Activated CD4-positive, alpha-beta memory T cell treated with anti-CD3 and anti-CD28 coated beads, Interleukin-2, amount 10 ng/mL, durations not matched to agents 7 days and 5 days (primary cell): ENCODE measurements around the gene FSTL4. TPM values are rescaled to one million over a fixed set of nuclear protein-coding genes. Genes with fewer than 3 reads are reported as not detected.
A peak's percentile ranks its signal among the peaks of the same experiment; 100 is the strongest.
"Not testable (repeated sequence)": the region's sequence is repeated elsewhere in the genome, so short reads cannot be mapped to it uniquely, and the experiment has no call there.

Source experiments
- CTCF ChIA-PET: fragments of 350-600 bp; sonication (Branson Sonifier 250); formaldehyde crosslinking; loops from one replicate; lab custom pipeline; 2021; ENCODE audit warnings: antibody characterized with exemption, inconsistent platforms; lab: Charles Lee
- POLR2A ChIA-PET: fragments of 350-600 bp; sonication (Branson Sonifier 250); formaldehyde crosslinking; loops from one replicate; lab custom pipeline; 2021; ENCODE audit warnings: antibody characterized with exemption; lab: Charles Lee
- DNase-seq: peaks from one replicate; pipeline ENCODE4 v3.0.0-alpha.2; 2020
- H3K27ac Mint-ChIP-seq: one replicate; pipeline ENCODE4 v1.8.0; 2021; ENCODE audit warnings: mild to moderate bottlenecking, mixed read lengths
- H3K27me3 Mint-ChIP-seq: one replicate; pipeline ENCODE4 v1.8.0; 2021; ENCODE audit warnings: mixed read lengths
- H3K36me3 Mint-ChIP-seq: one replicate; pipeline ENCODE4 v1.8.0; 2021; ENCODE audit warnings: low read depth, mixed read lengths
- H3K4me1 Mint-ChIP-seq: one replicate; pipeline ENCODE4 v1.8.0; 2021; ENCODE audit warnings: mixed read lengths
- H3K4me3 Mint-ChIP-seq: one replicate; pipeline ENCODE4 v1.8.0; 2021; ENCODE audit warnings: mild to moderate bottlenecking, mixed read lengths
- H3K9me3 Mint-ChIP-seq: one replicate; pipeline ENCODE4 v1.8.0; 2021; ENCODE audit warnings: mixed read lengths
- total RNA-seq, 2 experiments: library from RNA; stranded (reverse); gene quantifications; one replicate each; pipeline ENCODE4 v1.2.3, GENCODE V29; 2021

Gene FSTL4
- total RNA-seq, 2 experiments from 2014 or later: not detected

DNA sequence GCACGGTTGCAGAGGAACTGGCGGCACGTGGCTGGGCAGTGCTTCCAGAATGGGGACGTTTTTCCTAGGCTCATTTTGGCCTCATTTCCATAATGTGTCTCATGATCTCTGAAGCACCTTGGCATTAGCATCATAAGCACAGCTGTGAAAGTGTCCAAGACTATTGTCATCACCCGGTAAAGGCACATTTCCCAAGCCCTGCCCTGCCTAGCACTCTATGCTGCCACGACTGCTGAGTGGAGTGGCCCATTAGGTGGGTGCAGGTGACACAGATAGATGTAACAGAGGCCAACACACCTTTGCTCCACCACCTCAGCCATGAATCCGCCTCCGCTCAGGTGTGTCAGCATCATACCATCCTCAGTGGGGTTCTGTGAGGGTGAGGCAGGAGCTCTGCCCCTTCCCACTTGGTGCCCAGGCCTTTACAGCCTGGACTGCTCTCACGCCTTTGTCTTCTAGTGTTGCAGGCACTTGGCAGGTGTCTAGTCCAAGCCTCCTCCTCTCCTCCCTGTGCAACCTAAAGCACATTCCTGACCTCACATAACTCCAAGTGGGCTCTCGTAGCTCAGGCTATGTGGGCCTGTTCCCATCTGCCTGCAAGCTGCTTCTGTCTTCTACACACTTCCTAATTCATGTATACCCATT, 213.0 kb downstream of the FSTL4 start:
- ChIA-PET POLR2A (no interaction called here), CTCF (interaction anchor here (1.3 kb wide), 1 partner anchor 24 kb away, joined by 3 read pairs; no protein-coding TSS in a partner anchor)
- DNase-seq: no peak
- no peaks in the 10 kb centered on the region for H3K27me3 Mint-ChIP-seq
- H3K9me3 Mint-ChIP-seq: no peaks in the 10 kb centered on the region
- H3K4me1 Mint-ChIP-seq: peaks cover 10% of the 10 kb centered on the region
- H3K27ac Mint-ChIP-seq: no peak overlapping the region
- no peak overlapping the region for H3K4me3 Mint-ChIP-seq
- H3K36me3 Mint-ChIP-seq: no peaks in the 10 kb centered on the region

GRCh38 chr5:133398646-133399101, 213.7 kb downstream of the FSTL4 start:
- DNase-seq: no peak
- Mint-ChIP-seq H3K4me1 (peaks cover 10% of the 10 kb centered on the region), H3K9me3 (no peaks in the 10 kb centered on the region), H3K27me3 (no peaks in the 10 kb centered on the region), H3K36me3 (no peaks in the 10 kb centered on the region), H3K4me3 (no peak overlapping the region), H3K27ac (no peak overlapping the region)
- CTCF ChIA-PET: no interaction called here
- POLR2A ChIA-PET: no interaction called here

DNA sequence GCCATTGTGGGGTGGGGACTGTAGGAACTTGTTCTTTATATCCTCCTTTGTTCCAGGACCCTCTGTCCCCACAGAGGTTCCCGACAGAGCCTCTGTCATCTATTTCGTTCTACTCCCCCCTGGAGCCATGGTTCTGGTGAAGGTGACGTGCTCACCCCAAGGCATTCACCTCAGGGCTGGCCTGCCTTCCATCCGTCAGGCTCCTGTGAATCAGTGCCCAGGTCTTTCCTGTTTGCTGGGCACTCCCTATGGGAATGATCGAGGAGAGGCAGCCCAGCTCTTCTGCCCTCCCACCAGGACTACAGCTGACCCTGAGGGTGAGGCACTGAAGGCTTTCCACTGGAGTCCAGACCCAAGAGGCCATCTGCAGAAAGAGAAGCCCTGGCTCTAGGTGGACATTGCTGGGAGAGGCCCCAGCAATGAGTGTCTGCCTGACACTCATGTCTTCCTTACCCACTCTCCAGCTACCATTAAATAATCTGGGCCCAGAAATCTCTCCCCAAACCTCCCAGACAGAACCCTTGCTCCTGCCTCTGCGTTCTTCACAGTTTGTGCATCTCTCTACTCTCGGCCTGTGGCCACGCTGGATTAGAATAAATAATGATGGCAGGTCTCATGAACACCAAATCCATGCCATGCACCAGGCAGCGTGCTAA, 214.2 kb downstream of the FSTL4 start:
- CTCF ChIA-PET: no interaction called here
- Mint-ChIP-seq H3K9me3 (no peaks in the 10 kb centered on the region), H3K36me3 (no peaks in the 10 kb centered on the region), H3K27me3 (no peaks in the 10 kb centered on the region), H3K4me1 (peaks cover 10% of the 10 kb centered on the region), H3K27ac (no peak overlapping the region), H3K4me3 (no peak overlapping the region)
- DNase-seq: no peak
- POLR2A ChIA-PET: no interaction called here

DNA sequence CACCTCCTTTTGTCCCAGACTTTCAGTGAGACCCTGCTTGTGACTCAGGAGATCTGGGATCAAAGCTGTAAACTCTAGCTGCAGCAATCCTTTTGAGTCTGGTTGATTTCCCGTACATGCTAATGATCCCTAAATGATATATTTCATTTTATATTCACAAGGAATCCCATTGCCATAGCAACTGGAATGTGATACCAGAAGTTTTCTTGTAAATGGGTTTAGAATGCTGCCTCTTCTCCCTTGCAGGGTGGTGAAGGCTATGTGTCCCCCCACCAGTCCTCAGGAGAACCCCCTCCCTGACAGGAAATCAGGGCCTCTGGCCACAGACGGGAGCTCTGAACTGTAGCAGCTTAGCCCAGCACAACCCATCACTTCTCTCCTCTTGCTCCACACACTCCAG, 215.0 kb downstream of the FSTL4 start:
- CTCF ChIA-PET: interaction anchor here (0.6 kb wide), 1 partner anchor 84 kb away, joined by 3 read pairs; no protein-coding TSS in a partner anchor
- peaks cover 10% of the 10 kb centered on the region for H3K4me1 Mint-ChIP-seq
- DNase-seq: no peak
- no peak overlapping the region for H3K4me3 Mint-ChIP-seq
- H3K36me3 Mint-ChIP-seq: no peaks in the 10 kb centered on the region
- H3K27ac Mint-ChIP-seq: no peak overlapping the region
- no peaks in the 10 kb centered on the region for H3K27me3 Mint-ChIP-seq
- H3K9me3 Mint-ChIP-seq: no peaks in the 10 kb centered on the region
- POLR2A ChIA-PET: no interaction called here

GRCh38 chr5:133396814-133397213, 215.5 kb downstream of the FSTL4 start:
- CTCF ChIA-PET: interaction anchor here (0.6 kb wide), 1 partner anchor 434 kb away, joined by 3 read pairs; no protein-coding TSS in a partner anchor
- Mint-ChIP-seq H3K27ac (no peak overlapping the region), H3K27me3 (peaks cover 3% of the 10 kb centered on the region), H3K4me3 (no peak overlapping the region), H3K36me3 (no peaks in the 10 kb centered on the region), H3K9me3 (no peaks in the 10 kb centered on the region), H3K4me1 (peaks cover 10% of the 10 kb centered on the region)
- POLR2A ChIA-PET: no interaction called here
- no peak for DNase-seq

DNA sequence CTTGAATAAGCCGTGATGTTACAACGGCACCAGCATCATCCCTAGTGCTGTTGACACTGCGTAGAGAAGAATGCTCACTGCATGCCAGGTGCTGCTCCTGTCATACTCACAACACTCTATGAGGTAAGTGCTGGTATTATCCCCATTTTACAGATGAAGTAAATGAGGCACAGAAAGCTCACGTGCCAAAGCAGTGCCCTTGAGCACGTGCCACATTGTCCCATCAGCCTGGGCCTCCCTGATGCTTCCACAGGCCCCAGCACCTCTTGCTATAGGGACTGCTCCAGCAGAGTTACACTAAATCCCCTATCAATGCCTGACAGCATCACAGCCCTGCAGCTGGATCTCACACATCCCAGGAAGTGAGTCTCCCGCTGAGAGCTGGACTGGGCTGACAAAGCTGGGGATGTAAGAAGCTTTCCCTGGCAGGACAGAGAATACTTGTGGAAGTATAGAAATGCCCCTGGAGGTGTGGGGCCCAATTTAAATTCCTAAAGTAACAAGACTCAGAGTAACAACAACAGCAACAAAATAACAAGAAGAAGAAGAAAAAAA, 216.1 kb downstream of the FSTL4 start:
- peaks cover 3% of the 10 kb centered on the region for H3K27me3 Mint-ChIP-seq
- H3K36me3 Mint-ChIP-seq: no peaks in the 10 kb centered on the region
- ChIA-PET CTCF (interaction anchor here (0.6 kb wide), 1 partner anchor 433 kb away, joined by 3 read pairs; no protein-coding TSS in a partner anchor), POLR2A (no interaction called here)
- H3K4me3 Mint-ChIP-seq: no peak overlapping the region
- no peaks in the 10 kb centered on the region for H3K9me3 Mint-ChIP-seq
- H3K4me1 Mint-ChIP-seq: peaks cover 10% of the 10 kb centered on the region
- H3K27ac Mint-ChIP-seq: no peak overlapping the region
- no peak for DNase-seq

- POLR2A ChIA-PET, H3K27ac Mint-ChIP-seq, H3K36me3 Mint-ChIP-seq, CTCF ChIA-PET, H3K4me1 Mint-ChIP-seq, H3K9me3 Mint-ChIP-seq, H3K27me3 Mint-ChIP-seq, DNase-seq, H3K4me3 Mint-ChIP-seq: not testable (repeated sequence)
Measured at GRCh38 chr5:133395207-133395606, 217.1 kb downstream of the FSTL4 start.

- H3K4me3 Mint-ChIP-seq, CTCF ChIA-PET, H3K9me3 Mint-ChIP-seq, H3K27ac Mint-ChIP-seq, DNase-seq, H3K4me1 Mint-ChIP-seq, H3K27me3 Mint-ChIP-seq, H3K36me3 Mint-ChIP-seq, POLR2A ChIA-PET: not testable (repeated sequence)
Measured at GRCh38 chr5:133394477-133394817, 217.9 kb downstream of the FSTL4 start.

GRCh38 chr5:133393776-133394476, 218.4 kb downstream of the FSTL4 start:
- no peak overlapping the region for H3K27ac Mint-ChIP-seq
- no peak for DNase-seq
- H3K9me3 Mint-ChIP-seq: no peaks in the 10 kb centered on the region
- ChIA-PET CTCF (no interaction called here), POLR2A (no interaction called here)
- peaks cover 11% of the 10 kb centered on the region for H3K27me3 Mint-ChIP-seq
- H3K36me3 Mint-ChIP-seq: no peaks in the 10 kb centered on the region
- H3K4me1 Mint-ChIP-seq: peaks cover 6% of the 10 kb centered on the region
- no peak overlapping the region for H3K4me3 Mint-ChIP-seq

DNA sequence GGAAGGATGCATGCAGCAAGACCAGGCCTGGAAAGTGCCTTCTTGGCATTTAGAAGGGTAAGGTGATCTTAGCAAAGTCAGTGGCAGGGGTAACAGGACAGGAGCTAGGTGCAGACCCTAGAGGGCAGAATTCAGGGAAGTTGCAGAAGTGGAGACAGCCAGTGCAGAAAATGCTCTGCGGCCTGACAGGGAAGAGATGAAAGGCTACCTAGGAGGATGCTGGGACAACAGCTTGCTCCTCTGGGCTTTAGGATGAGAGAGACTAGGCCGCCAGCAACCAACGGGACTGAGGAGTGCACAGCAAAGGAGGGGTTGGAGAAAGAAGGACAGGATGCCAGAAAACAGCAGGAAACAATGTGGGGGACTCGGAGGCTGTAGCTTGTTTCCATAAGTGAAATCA, 219.9 kb downstream of the FSTL4 start:
- no peaks in the 10 kb centered on the region for H3K36me3 Mint-ChIP-seq

GRCh38 chr5:133391354-133392136, 220.8 kb downstream of the FSTL4 start:
- no peaks in the 10 kb centered on the region for H3K4me1 Mint-ChIP-seq
- ChIA-PET POLR2A (no interaction called here), CTCF (no interaction called here)
- no peaks in the 10 kb centered on the region for H3K36me3 Mint-ChIP-seq
- DNase-seq: no peak
- H3K4me3 Mint-ChIP-seq: no peak overlapping the region
- no peaks in the 10 kb centered on the region for H3K9me3 Mint-ChIP-seq
- no peak overlapping the region for H3K27ac Mint-ChIP-seq
- H3K27me3 Mint-ChIP-seq: peaks cover 23% of the 10 kb centered on the region

More for the DNA sequence above, 219.9 kb downstream of the FSTL4 start:
- ChIA-PET CTCF (no interaction called here), POLR2A (no interaction called here)
- no peaks in the 10 kb centered on the region for H3K9me3 Mint-ChIP-seq
- H3K27ac Mint-ChIP-seq: no peak overlapping the region
- DNase-seq: no peak
- no peak overlapping the region for H3K4me3 Mint-ChIP-seq
- H3K27me3 Mint-ChIP-seq: peaks cover 23% of the 10 kb centered on the region
- no peaks in the 10 kb centered on the region for H3K4me1 Mint-ChIP-seq

GRCh38 chr5:133390416-133391353, 221.7 kb downstream of the FSTL4 start:
- Mint-ChIP-seq H3K27ac (no peak overlapping the region), H3K36me3 (no peaks in the 10 kb centered on the region), H3K4me3 (no peak overlapping the region), H3K9me3 (no peaks in the 10 kb centered on the region), H3K27me3 (peaks cover 27% of the 10 kb centered on the region), H3K4me1 (no peaks in the 10 kb centered on the region)
- CTCF ChIA-PET: no interaction called here
- POLR2A ChIA-PET: no interaction called here
- peak; percentile 10 for DNase-seq
